Kidney (tissue), 14 donors: ENCODE measurements around the gene APOB. TPM values are rescaled to one million over a fixed set of nuclear protein-coding genes. Genes with fewer than 3 reads are reported as not detected.

Source experiments
- DNase-seq, 5 donors: peaks; one replicate each; pipeline ENCODE4 v3.0.0-alpha.2; 2013 to 2020
- FAIRE-seq: peaks from 2 replicates; lab custom pipeline; 2012; peaks lifted over from hg19 to GRCh38; lab: Jason Lieb, UNC
- H3K27ac ChIP-seq, 2 donors: one replicate each; pipeline ENCODE4 v1.7.0; 2013; ENCODE audit warnings: low read depth in 2 of 2, low read length in 2 of 2, inconsistent platforms in 1 of 2
- H3K27me3 ChIP-seq: one replicate; pipeline ENCODE4 v1.7.1; 2013; ENCODE audit warnings: low read length, inconsistent platforms; ENCODE audit not compliant: control insufficient read depth, insufficient read depth
- H3K36me3 ChIP-seq, 3 donors: one replicate each; pipeline versions ENCODE4 v1.7.0 to v1.7.1; 2013; ENCODE audit warnings: low read length in 3 of 3, control low read depth in 1 of 3, inconsistent platforms in 1 of 3; ENCODE audit not compliant: insufficient read depth in 3 of 3, control insufficient read depth in 2 of 3
- H3K4me1 ChIP-seq, 3 donors: one replicate each; pipeline versions ENCODE4 v1.7.0 to v1.7.1; 2013; ENCODE audit warnings: low read length in 3 of 3, inconsistent platforms in 1 of 3, low read depth in 1 of 3; ENCODE audit not compliant: control insufficient read depth in 2 of 3, insufficient read depth in 2 of 3
- H3K4me3 ChIP-seq, 3 donors: one replicate each; pipeline versions ENCODE4 v1.7.0 to v1.8.1; 2013; ENCODE audit warnings: low read length in 3 of 3, control low read depth in 1 of 3, inconsistent platforms in 1 of 3
- H3K9ac ChIP-seq, 3 donors: one replicate each; pipeline versions ENCODE4 v1.7.0 to v1.7.1; 2013; ENCODE audit warnings: low read length in 3 of 3, control low read depth in 1 of 3, inconsistent platforms in 1 of 3
- H3K9me3 ChIP-seq, 3 donors: one replicate each; pipeline versions ENCODE4 v1.7.0 to v1.7.1; 2013; ENCODE audit warnings: low read length in 3 of 3, control low read depth in 1 of 3, inconsistent platforms in 1 of 3; ENCODE audit not compliant: control insufficient read depth in 2 of 3, insufficient read depth in 1 of 3
- intact Hi-C: fragments of 100-400 bp; cut with DNase I; formaldehyde crosslinking; loops from one replicate; pipeline ENCODE4 v1.11.1; 2022
- polyA plus RNA-seq: library from polyadenylated mRNA; stranded (reverse); fragments of 350-450 nt; fragmentation: Illumina TruSeq; extraction: RNeasy Lipid Tissue Mini Kit (QIAGEN cat#74804); gene quantifications from one replicate; pipeline ENCODE4 v1.2.3, GENCODE V29; 2014; ENCODE audit warnings: low read depth, low replicate concordance; ENCODE audit not compliant: insufficient read depth
- total RNA-seq: library from RNA; stranded (reverse); fragmentation: NEBNext Ultra II Directional; extraction: Animal tissue kit (Norgen Biotek cat#: 25700); gene quantifications from one replicate; pipeline ENCODE4 v1.2.1, GENCODE V29; 2021
- TF ChIP-seq, protein P1 (sequence below): IDR thresholded peaks from 3 replicates; pipeline ENCODE4 v1.5.1; 2012; ENCODE audit warnings: mild to moderate bottlenecking, moderate library complexity, borderline replicate concordance; ENCODE audit not compliant: insufficient read depth; ENCODE audit errors: extremely low read depth
- donor health status: control.
- donor health status: control.
- donor health status: control.
- donor health status: control.
- donor health status: control.
- donor health status: DM: yes; HTN: yes; CAD: no.
- donor health status: Normal renal cell carcinoma (clear cell type).

APOB gene
- total and polyA plus RNA-seq, 2 donors from 2014 or later: 0.11 to 0.57 TPM

DNA sequence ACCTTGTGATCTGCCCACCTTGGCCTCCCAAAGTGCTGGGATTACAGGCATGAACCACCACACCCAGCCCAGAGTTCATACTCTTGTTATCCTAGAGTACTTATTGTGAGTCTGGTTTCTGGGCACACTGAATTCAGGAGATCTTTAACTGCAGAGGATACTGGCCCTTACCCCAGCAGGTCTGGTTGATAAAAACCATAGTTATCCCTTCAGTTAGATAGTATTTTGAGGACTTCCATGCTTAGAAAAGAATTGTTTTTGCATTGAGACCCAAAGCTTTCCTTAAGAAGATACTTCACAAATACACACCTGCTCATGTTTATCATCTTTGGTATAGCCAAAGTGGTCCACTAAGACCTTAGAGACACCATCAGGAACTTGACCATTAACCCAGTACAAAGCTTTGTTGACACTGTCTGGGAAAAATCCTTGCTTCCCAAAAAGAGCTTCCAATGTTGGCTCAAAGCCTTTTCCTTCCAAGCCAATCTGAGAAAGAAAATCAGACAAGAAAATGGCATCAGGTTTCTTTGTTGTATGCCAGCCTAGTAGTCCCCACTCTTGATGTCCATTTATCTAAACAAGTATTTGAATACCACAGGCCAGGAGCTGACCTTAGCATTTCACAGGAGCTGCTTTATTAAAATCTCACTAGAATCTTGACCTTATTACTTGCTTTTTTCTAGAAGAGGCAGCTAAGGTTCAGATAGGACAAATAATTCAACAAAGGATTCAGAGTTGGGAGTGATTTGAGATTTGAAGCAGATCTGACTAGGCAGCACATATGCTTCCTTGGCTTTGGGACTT, 17.2 kb downstream of the APOB start:
- Histone ChIP-seq H3K27me3 (no peaks in the 10 kb centered on the region), H3K9me3 (no peaks in the 10 kb centered on the region), H3K4me1 (no peaks in the 10 kb centered on the region), H3K4me3 (no peak overlapping the region), H3K27ac (no peak overlapping the region), H3K36me3 (no peaks in the 10 kb centered on the region), H3K9ac (no peak overlapping the region)
- no peak for DNase-seq
- intact Hi-C loops: no loop called here
- TF ChIP-seq, protein P1, sequence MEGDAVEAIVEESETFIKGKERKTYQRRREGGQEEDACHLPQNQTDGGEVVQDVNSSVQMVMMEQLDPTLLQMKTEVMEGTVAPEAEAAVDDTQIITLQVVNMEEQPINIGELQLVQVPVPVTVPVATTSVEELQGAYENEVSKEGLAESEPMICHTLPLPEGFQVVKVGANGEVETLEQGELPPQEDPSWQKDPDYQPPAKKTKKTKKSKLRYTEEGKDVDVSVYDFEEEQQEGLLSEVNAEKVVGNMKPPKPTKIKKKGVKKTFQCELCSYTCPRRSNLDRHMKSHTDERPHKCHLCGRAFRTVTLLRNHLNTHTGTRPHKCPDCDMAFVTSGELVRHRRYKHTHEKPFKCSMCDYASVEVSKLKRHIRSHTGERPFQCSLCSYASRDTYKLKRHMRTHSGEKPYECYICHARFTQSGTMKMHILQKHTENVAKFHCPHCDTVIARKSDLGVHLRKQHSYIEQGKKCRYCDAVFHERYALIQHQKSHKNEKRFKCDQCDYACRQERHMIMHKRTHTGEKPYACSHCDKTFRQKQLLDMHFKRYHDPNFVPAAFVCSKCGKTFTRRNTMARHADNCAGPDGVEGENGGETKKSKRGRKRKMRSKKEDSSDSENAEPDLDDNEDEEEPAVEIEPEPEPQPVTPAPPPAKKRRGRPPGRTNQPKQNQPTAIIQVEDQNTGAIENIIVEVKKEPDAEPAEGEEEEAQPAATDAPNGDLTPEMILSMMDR: no peak
- FAIRE-seq: no peak

DNA sequence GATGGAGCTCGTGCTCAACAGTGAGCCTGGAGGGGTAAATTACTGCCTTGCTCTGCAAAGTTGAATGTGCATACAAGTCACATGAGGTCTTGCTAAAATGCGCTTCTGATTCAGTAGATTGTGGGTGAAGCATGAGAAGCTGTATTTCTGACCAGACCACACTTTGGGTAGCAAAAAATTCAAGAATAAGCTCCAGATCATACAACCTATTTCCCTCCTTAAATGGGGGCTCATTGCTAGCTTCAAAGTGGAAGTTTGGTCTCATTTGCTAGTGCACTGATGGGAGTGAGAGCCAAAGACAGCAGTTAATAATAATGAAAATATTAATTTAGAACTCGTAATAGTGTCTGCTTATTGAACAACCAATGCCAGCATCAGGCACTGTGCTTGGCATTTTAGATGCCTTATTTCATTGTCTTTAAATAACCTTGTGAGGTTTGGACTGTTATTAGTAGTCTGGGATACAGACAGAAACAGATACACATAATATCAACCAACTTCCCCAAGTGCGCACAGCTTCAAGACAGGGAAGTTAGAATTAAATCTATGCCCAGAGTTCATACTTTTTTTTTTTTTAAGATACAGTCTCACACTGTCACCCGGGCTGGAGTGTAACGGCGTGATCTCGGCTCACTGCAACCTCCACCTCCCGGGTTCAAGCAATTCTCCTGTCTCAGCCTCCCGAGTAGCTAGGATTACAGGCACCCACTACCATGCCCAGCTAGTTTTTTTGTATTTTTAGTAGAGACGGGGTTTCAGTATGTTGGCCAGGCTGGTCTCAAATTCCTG, 18.0 kb downstream of the APOB start:
- H3K4me3 ChIP-seq: no peak overlapping the region
- DNase-seq (no peak), FAIRE-seq (no peak)
- H3K9ac ChIP-seq: no peak overlapping the region
- H3K4me1 ChIP-seq: no peaks in the 10 kb centered on the region
- no peaks in the 10 kb centered on the region for H3K36me3 ChIP-seq
- no peak overlapping the region for H3K27ac ChIP-seq
- TF ChIP-seq, protein P1: no peak
- intact Hi-C loops: no loop called here
- no peaks in the 10 kb centered on the region for H3K9me3 ChIP-seq
- H3K27me3 ChIP-seq: no peaks in the 10 kb centered on the region

DNA sequence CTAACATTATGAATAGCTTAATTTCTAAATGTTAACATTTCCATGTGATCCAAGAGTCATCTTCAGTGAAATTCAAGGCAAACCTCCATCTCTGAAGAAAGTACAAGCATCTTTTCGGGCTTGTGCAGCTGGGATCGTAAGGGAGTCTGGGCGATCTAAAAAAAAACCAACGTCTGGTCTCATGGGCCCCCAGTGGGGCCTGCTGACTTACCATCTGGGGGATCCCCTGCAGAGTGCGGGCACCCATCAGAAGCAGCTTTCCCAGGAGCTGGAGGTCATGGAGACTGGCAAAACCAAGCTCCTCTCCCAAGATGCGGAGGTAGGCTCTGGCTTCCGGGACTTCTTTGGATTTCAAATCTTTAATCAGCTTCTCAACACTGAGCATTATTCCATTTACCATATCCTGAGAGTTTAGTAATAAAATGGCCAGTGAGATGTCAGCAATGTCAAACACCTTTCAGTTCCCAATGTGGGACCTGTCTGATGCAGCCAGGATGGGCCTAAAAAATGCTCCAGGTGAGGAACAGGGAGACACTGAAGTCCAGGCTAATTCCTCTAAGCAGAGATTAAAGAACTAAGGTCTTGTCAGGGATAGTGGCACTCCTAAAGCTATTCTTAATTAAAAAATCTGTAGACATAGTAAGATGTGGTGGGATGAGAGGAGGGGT, 19.0 kb downstream of the APOB start:
- TF ChIP-seq, protein P1: no peak
- Histone ChIP-seq H3K9ac (no peak overlapping the region), H3K27me3 (no peaks in the 10 kb centered on the region), H3K4me3 (no peak overlapping the region), H3K36me3 (no peaks in the 10 kb centered on the region), H3K4me1 (no peaks in the 10 kb centered on the region), H3K27ac (no peak overlapping the region), H3K9me3 (no peaks in the 10 kb centered on the region)
- FAIRE-seq (no peak), DNase-seq (no peak)
- intact Hi-C loops: no loop called here
